NCI-H446 treated with DMSO at 0.1 percent for 48 hours (cell line): Measurements from ENCODE around the gene BOLA2B.
"Not testable (repeated sequence)": the region's sequence is repeated elsewhere in the genome, so short reads cannot be mapped to it uniquely, and the experiment has no call there.

ENCODE experiments used
- DNase-seq: peaks from one replicate; lab custom pipeline; 2025; lab: John Stamatoyannopoulos, UW

BOLA2B gene

DNA sequence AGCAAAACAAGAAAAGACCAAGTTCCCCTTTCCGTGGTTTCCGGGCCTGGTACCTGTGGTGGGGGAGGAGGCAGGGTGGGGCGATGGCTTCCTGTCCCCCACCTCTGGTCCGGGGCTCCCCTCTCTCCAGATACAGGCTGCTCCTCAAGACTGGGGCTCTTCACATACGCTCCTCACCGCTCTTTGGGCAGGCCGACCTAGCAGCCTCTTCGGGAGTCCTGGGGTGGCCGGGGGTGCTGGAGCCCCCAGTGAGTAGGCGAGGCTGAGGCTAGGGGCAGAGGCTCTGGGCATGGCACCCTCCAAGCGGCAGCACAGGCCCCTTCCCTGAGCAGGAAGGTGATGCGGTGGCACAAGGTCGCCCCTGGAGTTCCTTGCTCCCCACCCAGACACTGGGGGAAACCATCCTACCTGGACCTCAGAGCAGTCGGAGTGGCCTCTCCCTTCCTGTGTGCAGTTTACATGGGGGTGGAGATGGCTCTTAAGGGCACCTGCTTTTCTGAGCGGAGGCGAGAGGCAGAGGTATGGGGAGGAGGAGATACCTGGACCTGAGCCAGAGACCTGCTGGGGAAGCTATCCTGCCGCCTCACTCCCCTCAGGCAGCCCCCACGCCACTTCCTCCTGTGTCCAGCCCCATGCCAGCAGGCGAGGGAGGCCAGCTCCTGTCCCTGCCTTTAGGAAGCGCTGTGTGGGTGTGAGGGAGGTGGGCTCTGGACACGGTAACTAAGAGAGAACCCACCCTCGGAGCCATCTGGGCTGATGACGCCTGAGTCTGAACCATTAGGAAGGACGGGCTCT lies 9.2 kb downstream of the BOLA2B start:
- no peak for DNase-seq

DNA sequence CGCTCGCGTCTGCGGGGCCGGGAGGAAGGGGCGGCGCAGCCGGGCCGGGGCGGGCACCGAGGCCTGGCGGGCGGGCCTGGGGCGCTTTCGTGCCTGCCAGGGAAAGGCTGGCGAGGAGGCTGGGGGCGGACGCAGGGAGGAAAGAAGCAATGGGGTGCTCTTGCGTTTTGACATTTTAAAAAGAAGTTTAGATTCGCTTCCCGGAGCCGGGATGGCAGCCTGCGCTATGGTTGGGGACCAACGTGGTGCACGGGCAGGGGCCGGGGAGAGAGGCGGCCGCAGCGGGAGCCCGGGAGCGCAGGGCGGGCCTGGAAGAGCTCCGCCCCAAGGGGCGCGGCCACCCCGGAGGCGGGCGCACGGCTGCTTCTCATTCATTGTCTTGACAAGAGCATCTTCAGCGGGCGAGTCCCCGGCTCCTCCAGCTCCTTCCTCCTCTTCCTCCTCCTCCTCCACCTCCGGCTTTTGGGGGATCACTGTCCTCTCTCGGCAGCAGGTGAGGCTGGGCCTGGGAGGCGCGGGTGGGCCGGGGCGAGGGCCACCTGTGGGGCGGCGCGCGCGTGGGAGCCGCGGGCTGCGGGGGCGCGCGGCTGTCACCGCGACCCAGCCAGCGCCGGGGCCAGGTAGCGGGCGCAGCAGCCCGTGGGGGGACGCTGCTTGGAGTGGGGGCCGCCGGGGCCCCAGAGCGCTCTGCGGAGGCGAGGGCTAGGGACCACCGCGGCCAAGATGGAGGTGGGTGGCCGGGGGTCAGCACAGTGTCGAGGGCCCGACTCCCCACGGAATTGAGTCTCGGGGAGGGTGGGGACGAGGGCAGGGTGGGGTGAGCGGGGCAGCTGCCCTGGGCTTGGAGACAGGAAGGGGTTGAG lies 10.0 kb downstream of the BOLA2B start, which contains the start of gene CORO1A:
Gene CORO1A (plus strand): TSS at position 370 of the 863 bp plus-strand sequence. CDS start 1,608 bp downstream, outside the sequence.
- peak; percentile 35 for DNase-seq

DNA sequence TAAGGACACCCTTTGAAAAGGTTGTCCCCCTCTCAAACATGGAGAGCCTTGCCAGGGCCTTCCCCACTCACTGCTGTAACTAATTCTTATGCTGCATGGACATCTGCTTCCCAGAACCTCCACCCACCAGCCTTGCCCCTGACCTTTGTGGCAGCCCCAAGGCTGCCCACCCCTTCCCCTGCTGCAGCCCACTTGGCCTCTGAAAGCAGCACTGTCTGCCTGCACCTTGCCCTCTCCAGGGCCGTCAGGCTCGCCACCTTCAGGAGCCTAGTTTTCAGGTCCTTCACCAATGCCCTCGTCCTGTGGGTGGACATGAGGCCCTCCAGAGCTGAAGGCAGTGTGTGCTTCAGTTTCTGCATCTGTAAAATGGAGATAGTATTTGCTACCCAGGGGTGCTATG lies 12.7 kb downstream of the BOLA2B start:
- no peak for DNase-seq

DNA sequence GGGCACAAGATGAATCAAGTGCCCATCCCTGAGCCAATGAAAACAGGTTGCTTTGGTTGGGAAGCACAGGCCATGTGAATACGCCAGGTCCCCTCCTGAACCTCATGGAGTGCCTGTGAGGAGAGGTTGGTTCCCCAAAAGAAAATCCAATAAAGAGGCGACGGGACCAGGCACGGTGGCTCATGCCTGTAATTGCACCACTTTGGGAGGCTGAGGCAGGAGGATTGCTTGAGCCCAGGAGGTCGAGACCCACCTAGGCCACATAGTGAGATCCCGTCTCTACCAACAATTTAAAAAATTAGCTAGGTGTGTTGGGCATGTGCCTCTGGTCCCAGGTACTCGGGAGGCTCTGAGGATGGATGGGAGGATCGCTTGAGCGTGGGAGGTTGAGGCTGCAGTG lies 13.5 kb downstream of the BOLA2B start:
- no peak for DNase-seq

DNA sequence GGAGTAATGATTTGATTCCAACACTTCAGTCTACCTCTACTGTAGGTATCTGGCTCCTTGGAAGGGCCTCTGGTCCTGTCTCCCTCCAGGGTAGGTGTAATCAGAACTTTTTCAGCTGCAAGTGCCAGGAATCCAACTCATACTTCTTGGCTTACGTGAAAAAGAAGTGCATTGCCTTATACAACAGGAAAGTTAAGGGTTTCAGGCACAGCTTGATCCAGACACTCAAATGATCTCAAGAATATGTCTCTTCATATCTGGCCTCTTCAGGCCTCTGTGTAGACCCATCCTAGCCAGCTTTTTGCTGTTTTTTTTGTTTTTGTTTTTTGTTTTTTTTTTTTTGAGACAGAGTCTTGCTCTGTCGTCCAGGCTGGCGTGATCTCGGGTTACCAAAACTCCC lies 14.3 kb downstream of the BOLA2B start:
- DNase-seq: no peak

DNA sequence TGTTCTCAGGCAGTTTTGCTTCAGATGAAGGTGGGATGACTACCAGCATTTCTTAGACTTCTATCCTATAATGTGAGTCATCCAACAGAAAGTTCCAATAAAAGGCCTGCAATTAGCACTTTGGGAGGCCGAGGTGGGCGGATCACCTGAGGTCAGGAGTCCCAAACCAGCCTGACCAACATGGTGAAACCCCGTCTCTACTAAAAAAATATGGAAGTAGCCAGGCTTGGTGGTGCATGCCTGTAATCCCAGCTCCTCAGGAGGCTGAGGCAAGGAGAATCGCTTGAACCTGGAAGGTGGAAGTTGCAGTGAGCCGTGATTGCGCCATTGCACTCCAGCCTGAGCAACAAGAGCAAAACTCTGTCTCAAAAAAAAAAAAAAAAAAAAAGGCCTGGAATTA lies 16.6 kb downstream of the BOLA2B start:
- not testable (repeated sequence) for DNase-seq

DNA sequence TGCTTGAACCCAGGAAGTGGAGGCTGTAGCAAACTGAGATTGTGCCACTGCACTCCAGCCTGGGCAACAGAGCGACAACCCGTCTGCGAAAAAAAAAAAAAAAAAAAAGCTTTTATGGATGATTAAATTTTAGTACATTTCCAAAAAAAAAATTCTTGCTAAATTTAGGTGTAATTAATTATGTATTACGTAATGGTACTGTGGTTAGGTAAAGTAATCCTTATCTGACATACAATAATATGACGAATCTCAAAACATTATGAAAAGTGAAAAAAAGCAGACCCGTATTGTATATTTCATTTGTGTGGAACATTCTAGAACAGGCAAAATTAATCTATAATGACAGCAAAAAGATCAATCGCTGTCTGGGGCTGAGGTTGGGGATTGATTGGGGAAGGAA lies 20.4 kb downstream of the BOLA2B start:
- DNase-seq: no peak

DNA sequence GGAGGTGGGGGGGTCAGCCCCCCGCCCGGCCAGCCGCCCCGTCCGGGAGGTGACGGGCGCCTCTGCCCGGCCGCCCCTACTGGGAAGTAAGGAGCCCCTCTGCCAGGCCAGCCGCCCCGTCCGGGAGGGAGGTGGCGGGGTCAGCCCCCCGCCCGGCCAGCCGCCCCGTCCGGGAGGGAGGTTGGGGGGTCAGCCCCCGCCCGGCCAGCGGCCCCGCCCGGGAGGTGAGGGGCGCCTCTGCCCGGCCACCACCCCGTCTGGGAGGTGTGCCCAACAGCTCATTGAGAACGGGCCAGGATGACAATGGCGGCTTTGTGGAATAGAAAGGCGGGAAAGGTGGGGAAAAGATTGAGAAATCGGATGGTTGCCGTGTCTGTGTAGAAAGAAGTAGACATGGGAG lies 23.3 kb downstream of the BOLA2B start:
- not testable (repeated sequence) for DNase-seq

DNA sequence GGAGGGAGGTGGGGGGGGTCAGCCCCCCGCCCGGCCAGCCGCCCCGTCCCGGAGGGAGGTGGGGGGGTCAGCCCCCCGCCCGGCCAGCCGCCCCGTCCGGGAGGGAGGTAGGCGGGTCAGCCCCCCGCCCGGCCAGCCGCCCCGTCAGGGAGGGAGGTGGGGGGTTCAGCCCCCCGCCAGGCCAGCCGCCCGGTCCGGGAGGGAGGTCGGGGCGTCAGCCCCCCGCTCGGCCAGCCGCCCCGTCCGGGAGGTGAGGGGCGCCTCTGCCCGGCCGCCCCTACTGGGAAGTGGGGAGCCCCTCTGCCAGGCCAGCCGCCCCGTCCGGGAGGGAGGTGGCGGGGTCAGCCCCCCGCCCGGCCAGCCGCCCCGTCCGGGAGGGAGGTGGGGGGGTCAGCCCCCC lies 24.1 kb downstream of the BOLA2B start:
- not testable (repeated sequence) for DNase-seq

DNA sequence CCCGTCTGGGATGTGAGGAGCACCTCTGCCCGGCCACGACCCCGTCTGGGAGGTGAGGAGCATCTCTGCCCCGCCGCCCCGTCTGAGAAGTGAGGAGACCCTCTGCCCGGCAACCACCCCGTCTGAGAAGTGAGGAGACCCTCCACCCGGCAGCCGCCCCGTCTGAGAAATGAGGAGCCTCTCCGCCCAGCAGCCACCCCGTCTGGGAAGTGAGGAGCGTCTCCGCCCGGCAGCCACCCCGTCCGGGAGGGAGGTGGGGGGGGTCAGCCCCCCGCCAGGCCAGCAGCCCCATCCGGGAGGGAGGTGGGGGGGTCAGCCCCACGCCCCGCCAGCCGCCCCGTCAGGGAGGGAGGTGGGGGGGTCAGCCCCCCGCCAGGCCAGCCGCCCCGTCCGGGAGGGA lies 24.7 kb downstream of the BOLA2B start:
- not testable (repeated sequence) for DNase-seq

DNA sequence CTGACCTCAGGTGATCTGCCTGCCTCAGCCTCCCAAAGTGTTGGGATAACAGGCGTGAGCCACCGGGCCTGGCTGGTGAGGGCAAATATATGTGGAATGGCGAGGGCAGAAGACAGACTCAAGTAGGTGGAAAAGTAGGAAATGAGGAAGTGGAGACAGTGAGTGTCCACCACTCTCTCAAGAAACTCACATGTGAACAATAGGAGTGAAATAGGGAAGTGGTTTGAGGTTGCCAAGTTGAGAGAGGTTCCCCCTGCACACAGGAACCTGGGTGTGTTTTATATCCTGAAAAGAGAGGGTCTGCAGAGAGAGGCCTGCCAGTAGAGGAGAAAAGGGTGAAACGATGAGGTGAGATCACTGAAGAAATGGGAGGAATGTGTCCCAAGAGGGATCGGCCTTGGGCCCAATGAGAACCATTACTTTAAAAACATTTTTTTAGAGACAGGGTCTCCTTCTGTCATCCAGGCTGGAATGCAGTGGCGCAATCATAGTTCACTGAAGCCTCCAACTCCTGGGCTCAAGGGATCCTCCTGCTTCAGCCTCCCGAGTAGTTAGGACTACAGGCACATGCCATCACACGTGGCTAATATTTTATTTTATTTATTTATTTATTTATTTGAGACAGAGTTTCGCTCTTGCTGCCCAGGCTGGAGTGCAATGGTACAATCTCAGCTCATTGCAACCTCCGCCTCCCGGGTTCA lies 27.1 kb downstream of the BOLA2B start:
- DNase-seq: no peak

DNA sequence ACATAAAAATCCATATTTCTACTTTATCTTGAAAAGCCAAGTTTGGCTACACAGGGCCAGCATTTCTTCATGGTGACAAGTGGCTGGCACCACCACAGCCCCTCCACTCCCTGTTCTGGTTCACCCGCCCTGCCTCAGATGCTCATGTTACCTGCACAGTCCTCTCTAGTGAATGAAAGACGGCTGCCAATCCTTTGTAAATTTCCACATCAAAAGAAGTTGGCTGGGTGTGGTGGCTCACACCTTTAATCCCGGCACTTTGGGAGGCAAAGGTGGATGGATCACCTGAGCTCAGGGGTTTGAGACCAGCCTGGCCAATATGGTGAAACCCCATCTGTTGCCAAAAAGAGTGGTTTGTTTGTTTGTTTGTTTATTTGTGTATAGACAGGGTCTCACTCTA lies 29.9 kb downstream of the BOLA2B start:
- no peak for DNase-seq

DNA sequence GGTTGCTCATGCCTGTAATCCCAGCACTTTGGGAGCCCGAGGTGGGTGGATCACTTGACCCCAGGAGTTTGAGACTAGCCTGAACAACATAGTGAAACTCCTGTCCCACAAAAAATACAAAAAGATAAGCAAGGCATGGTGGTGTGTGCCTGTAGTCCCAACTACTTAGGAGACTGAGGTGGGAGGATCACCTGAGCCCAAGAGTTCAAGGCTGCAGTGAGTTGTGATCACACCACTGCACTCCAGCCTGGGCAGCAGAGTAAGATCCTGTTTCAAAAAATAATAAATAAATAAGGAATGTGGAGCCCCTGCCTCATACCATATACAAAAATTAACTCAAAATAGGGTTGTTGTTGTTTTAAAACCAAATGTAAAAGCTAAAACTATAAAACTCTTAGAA lies 36.3 kb downstream of the BOLA2B start:
- DNase-seq: no peak

DNA sequence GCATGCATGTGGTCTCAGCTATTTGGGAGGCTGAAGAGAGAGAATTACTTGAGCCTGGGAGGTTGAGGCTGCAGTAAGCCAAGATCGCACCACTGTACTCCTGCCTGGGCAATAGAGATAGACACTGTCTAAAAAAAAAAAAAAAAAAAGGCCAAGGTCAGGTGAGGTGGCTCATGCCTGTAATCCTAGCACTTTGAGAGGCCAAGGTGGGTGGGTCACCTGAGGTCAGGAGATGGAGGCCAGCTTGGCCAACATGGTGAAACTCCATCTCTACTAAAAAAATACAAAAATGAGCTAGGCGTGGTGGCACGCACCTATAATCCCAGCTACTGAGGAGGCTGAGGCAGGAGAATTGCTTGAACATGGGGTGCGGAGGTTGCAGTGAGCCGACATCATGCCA lies 38.3 kb downstream of the BOLA2B start:
- DNase-seq: no peak

DNA sequence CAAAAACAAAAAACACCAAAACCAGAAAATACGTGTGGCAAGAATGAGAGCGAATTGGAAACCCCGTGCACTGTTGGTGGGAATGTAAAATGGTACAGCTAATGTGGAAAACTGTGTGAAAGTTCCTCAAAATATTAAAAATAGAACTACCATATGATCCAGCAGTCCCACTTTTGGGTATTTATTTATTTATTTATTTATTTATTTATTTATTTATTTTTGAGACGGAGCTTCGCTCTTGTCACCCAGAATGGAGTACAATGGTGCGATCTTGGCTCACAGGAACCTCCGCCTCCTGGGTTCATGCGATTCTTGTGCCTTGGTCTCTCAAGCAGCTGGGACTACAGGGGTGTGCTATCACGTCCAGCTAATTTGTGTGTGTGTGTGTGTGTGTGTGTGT lies 40.9 kb downstream of the BOLA2B start:
- DNase-seq: no peak

DNA sequence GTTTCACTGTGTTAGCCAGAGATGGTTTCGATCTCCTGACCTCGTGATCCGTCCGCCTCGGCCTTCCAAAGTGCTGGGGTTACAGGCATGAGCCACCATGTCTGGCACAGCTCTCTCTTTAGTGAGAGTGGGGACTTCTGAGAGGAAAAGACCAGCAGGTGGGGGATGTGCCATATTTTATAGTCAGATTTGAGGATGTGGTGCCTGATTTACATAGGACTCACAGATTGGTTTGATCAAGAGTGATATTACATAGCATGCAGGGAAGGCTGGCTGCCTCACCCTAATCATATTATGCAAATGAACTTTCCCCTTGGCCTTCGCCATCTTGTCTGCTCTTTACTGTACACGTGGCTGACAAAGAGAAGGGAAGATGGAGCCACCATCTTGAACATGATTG lies 42.4 kb downstream of the BOLA2B start:
- DNase-seq: no peak

DNA sequence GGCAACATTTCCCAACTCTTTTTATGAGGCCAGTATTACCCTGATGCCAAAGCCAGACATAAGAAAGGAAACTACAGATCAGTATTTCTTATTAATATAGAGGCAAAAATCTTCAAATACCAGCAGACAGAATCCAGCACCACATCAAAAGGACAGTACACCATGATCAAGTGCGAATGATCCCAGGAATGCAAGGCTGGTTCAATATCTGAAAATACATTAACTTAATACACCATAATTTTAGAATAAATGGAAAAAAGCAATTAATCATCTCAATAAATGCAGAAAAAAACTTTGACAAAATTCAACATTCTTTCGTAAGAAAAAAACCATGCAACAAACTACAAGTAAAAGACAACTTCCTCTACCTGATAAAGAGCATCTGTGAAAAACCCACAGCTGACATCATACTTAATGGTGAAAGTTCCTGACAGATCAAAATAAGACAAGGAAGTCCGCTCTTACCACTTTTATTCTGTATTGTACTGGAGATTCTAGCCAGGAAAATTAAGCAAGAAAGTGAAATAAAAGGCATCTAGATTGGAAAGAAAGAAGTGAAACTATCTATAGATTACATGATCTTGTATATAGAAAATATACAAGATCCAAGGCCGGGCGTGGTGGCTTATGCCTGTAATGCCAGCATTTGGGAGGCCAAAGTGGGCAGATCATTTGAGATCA lies 44.1 kb downstream of the BOLA2B start:
- no peak for DNase-seq

DNA sequence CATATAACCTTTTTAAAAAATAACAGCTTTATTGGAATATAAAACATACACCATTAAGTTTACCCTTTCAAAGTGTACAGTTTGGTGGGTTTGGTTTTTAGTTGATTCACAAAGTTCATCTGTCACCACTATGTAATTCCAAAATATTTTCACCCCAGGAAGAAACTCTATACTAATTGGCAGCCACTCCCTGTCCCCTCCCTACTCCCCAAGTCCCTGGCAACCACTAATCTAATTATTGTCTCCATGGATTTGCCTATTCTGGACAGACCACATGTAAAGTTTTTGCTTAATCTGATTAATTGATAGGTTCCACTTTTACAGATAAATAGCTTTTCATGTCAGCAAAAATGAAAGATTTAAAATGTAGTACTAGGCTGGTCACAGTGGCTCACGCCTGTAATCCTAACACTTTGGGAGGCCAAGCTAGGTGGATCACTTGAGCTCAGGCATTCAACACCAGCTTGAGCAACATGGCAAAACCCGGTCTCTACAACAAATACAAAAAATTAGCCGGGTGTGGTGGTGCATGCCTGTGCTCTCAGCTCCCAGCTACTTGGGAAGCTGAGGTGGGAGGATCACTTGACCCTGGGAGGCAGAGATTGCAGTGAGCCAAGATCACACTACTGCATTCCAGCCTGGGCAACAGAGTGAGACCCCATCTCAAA lies 45.5 kb downstream of the BOLA2B start:
- DNase-seq: no peak

DNA sequence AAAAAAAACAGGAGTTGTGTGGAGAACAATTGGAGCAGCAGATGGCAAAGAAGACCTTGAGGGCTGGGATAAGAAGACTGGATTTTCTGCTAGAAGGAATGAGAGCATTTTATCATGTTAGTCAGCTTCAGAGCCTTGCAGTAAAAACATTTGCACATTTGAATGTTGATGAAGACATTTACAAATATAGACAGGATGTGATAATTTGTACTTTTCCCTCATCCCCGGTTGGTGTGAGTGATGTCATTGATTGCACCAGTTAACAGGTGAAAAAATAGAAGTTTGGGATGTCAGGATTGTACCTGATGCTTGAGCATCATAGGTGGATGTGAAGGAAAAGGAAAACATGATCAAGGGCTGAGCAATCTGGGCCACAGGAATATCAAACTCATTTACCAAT lies 47.8 kb downstream of the BOLA2B start:
- no peak for DNase-seq

DNA sequence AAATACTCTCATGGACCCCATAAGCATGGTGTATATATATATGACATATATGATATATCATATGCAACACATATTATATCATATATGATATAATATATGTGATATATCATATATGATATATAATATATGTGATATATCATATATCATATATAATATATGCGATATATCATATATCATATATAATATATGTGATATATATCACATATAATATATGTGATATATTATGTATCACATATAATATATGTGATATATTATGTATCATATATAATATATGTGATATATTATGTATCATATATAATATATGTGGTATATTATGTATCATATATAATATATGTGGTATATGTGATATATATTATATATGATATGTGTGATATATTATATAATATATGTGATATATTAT lies 48.5 kb downstream of the BOLA2B start:
- DNase-seq: no peak

DNA sequence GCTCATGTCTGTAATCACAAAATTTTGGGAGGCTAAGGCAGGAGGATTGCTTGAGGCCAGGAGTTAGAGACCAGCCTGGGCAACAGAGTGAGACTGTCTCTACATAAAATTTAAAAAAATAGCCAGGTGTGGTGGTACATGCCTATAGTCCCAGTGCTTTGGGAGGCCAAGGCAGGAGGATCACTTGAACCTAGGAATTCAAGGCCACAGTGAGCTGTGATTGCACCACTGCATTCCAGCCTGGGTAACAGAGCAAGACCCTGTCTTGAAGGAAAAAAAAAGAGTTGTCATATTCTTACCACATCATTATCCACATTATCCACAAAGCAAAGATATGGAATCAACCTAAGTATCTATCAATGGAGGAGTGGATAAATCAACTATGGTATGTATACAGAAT lies 49.4 kb downstream of the BOLA2B start:
- no peak for DNase-seq

DNA sequence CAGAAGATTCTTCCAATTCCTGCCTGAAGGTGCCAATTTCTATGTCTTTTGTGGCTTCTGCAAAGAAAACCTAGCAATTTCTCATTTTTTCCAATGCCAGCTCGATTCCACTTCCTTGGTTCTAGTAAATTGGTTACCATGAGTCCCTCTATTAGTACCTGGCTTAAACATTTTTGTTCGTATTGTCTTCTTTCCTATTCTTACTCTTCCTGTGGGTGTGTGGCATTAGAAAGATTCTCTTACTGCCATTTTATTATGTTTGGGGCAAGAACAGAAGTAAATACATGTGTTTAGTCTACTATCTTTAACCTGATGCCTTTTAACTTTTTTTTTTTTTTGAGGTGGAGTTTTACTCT lies 50.1 kb downstream of the BOLA2B start:
- DNase-seq: no peak
